Left colon (tissue), 2 donors: ENCODE results near the gene THRB. TPM values are rescaled to one million over a fixed set of nuclear protein-coding genes. Genes with fewer than 3 reads are reported as not detected.

ENCODE experiments used
- ATAC-seq: fragments of 200-7000 bp; cut with Tn5 transposase; one replicate; pipeline ENCODE4 v1.9.1; 2020; ENCODE audit warnings: mild to moderate bottlenecking, moderate library complexity
- DNase-seq, 2 donors: peaks; one replicate each; pipeline ENCODE4 v3.0.0-alpha.2; 2020
- intact Hi-C, 2 donors: fragments of 100-400 bp; cut with DNase I in 1 of 2; cut with micrococcal nuclease in 1 of 2; formaldehyde crosslinking; loops; one replicate each; pipeline versions ENCODE4 v1.11.2 to v1.14.0; 2022; cut with DNase I, micrococcal nuclease
- total RNA-seq, 2 donors: library from RNA; stranded (reverse); fragmentation: NEBNext Ultra II Directional; extraction: Animal tissue kit (Norgen Biotek cat#: 25700); gene quantifications; one replicate each; pipeline ENCODE4 v1.2.1, GENCODE V29; 2021
- donor health status: DM: no; HTN: no; CAD: no.
- donor health status: DM: yes; HTN: yes; CAD: no.

Gene THRB
- total RNA-seq, 2 donors from 2014 or later = 26.2 to 33.7 TPM

DNA sequence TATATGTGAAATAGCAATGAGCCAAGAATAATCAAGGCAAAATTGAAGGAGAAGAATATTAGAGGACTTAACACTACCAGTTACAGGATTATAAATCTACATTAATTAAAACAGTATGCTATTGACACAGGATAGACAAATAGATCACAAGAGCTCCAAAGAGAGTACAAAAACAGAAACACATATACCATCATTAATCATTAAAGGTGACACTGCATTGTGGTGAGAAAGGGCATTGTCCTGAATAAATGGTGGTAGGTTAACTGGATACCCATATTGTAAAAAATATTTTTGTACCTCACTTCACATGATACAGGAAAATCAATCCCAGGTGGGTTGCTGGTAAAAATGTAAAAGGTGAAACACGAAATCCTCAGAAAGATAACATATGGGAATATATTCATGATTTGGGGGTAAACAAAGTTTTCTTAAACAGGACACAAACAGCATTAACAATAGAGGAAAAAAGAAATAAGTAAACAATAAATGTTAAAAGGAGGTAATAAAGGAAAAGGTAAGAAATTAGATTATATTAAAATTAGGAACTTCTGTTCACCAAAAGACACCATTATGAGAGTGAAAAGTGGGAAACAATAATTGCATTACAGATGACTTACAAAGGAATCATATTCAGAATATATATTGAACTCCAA is 145.2 kb downstream of the THRB start:
- ATAC-seq (no peak), DNase-seq (no peak)
- intact Hi-C loops = no loop called here

GRCh38 chr3:24348348-24348747 is 146.3 kb downstream of the THRB start:
- intact Hi-C loops = no loop called here
- DNase-seq = no peak
- ATAC-seq = no peak

DNA sequence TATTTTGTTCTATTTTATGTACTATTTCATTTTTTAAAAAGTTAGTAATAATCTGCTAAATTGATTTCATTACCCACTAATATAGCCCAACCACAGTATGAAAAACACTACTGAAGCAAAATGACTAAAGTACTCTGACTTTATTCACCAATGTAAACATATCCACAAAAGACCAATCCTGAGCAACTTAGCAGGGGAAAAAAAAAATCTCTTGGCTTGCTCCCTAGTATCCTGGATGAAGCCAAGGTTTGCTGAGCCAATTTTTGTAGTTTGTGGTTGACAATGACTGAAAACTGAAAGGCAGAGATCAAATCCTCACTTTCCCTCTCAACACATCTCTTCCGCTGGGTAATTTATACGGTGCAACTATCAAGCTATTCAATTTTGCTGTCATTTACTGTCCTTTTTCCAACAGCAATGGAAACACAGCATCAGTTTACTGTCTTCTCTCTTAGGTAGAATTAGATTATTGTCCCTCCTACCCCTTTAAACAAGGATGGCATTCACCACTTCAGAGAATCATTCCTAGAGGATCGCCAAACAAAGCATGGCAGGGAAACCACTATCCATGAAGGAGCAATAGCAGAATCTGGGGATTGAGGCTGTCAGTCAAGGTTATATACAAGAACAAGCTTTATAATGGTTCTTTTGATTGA is 149.7 kb downstream of the THRB start:
- ATAC-seq (no peak), DNase-seq (no peak)
- intact Hi-C loops = no loop called here

DNA sequence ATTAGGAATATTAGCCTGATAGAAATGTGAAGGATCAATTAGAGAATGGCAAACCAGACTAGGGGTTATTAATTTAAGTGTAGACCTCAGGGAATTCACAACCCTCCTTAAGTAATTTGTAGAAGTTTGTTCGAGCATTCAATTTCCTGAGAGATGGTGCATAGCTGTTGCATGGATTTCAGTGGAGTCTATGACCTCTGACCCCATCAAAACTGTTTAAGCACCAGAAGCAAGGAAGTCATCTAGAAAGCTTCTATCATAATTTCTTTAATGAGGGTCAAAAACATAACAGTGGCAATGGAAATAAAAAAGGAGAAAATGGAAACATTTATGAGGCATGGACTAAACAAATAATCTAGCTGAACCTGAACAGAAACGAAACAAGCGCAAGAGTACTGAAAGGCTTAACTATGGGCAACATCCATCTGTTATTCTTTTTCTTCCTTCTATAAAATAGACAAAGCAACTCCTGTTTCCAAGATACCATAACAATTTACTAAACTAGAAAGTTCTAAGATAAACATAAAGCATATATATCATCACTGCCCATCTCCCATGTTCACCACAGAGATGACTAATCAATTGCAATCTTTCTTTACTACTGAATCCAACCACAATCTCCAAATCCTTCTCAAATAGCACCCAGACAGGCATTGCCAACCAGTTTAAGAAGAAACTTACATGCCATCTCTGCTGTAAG is 151.4 kb downstream of the THRB start:
- ATAC-seq = no peak
- intact Hi-C loops = no loop called here
- no peak for DNase-seq

DNA sequence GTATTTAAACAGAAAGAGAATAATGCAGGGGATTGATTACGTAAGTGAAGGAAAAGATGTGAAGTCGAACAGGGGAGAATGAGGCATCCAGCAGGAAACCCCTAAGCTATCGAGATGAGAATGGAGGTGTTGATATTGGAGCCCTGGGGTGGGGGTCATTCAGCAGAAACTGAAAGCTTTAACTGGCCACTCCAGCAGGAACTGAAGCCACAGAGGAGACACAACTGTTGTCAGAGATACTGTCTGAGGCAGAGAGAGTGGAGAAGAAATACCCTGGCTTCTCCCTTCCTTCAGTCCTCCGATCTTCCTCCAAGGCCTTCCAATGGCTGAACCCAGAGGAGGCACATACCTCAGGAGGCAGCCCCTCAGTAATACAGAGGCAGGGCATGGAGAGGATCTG is 152.4 kb downstream of the THRB start:
- intact Hi-C loops = no loop called here
- ATAC-seq (no peak), DNase-seq (no peak)

DNA sequence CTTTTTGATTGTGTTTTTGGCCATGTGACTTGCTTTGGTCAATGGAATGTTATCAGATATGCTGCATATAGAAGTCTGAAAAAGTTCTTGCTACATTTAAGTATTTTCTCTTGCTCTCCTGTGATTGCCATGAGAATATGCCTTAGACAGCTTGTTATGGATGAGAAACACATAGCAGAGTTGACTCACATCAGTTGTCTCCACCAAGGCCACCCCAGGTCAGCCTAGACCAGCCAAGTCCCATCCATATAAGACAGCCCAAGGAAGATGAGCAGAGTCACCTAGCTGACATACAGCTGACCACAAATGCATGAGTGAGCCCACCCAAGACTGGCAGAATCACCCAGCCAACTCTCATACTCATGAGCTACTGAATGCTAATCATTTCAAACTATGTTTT is 153.0 kb downstream of the THRB start:
- ATAC-seq (no peak), DNase-seq (no peak)
- intact Hi-C loops = no loop called here

GRCh38 chr3:24340966-24341365 is 153.7 kb downstream of the THRB start:
- ATAC-seq (no peak), DNase-seq (no peak)
- intact Hi-C loops = no loop called here

GRCh38 chr3:24340161-24340560 is 154.5 kb downstream of the THRB start:
- no peak for ATAC-seq
- DNase-seq = no peak
- intact Hi-C loops = no loop called here

- DNase-seq = no peak
- no peak for ATAC-seq
- intact Hi-C loops = no loop called here
Measured at GRCh38 chr3:24339266-24339825, 155.3 kb downstream of the THRB start.

- intact Hi-C loops = no loop called here
- peak; percentile 91 for ATAC-seq
Measured at GRCh38 chr3:24338409-24339130, 156.1 kb downstream of the THRB start.

DNA sequence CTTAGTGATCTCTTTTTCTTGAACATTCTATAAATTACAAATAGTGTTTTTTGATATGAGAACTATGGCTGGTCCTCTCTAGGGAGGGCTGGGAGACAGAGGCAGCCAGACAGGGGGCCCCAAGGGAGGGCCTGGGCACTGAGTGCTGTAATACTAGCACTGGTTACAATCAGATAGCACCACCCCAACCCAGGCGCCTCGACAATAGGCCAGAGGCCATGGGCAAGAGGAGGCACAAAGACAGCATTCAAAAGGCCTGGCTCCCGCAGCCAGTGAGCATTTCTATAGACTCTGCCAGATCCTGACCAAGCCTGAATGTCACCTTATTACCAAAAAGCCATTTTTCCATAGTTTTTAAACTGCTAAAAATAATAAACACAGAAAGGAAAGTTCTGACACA is 158.5 kb downstream of the THRB start:
- DNase-seq = no peak
- ATAC-seq = no peak
- intact Hi-C loops = no loop called here

More at GRCh38 chr3:24338409-24339130, 156.1 kb downstream of the THRB start:
- DNase-seq = no peak

DNA sequence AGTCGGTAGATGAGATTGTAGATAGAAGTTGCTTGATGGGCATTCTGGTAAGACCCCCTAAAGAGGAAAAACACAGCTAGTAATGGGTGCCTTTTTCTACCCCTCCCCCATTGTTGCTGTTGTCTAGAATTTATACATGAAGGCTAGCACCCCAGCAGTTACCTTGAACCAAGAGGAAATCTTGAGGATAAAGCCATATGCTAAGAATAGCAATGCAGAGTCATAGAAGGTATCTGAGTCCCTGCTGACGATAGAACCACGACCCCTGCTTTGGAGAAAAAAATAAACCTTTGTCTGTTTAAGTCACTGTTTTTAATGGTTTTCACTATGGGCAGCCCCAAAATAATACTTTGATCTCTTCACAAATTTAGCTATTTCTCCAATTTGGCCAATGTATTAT is 162.6 kb downstream of the THRB start:
- no peak for ATAC-seq
- DNase-seq = no peak
- intact Hi-C loops = no loop called here

GRCh38 chr3:24323272-24323671 is 171.4 kb downstream of the THRB start:
- DNase-seq (no peak), ATAC-seq (no peak)
- intact Hi-C loops = no loop called here

- ATAC-seq (no peak), DNase-seq (no peak)
- intact Hi-C loops = no loop called here
Measured at GRCh38 chr3:24320601-24321000, 174.0 kb downstream of the THRB start.

DNA sequence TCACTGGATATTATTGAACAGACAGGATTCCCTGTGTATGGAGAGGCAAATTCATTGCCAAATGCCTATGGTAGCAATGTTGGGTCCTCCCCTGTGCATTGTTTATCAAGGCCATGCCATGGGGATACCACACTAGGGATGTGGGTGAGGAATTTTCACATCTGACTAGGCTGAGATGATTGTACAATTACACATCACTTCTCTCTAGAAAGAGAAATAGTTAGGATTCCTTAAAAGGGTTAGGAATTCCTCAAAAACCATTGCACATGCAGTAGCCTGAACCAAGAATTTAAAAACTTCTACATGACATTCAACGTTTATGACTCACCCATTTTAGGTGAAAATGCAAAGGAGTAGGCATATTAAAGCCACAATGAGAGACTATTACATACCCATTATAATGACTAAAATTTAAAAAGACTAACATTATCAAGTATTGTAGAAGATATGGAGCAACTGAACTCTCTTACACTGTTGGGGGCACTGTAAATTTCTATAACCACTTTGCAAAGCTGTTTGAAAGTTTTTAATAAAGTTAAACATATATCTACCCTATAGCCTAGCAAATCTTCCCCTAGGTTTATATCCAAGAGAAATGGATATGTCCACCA is 175.9 kb downstream of the THRB start:
- ATAC-seq (no peak), DNase-seq (no peak)
- intact Hi-C loops = no loop called here

- intact Hi-C loops = no loop called here
- DNase-seq = peak; percentile 40 to 61
- ATAC-seq = peak; percentile 95
Measured at GRCh38 chr3:24316887-24317383, 177.7 kb downstream of the THRB start.

- intact Hi-C loops = no loop called here
- DNase-seq (no peak), ATAC-seq (no peak)
Measured at GRCh38 chr3:24315971-24316370, 178.7 kb downstream of the THRB start.

GRCh38 chr3:24315356-24315755 is 179.3 kb downstream of the THRB start:
- no peak for ATAC-seq
- intact Hi-C loops = no loop called here

GRCh38 chr3:24311881-24312280 is 182.8 kb downstream of the THRB start:
- ATAC-seq (peak; percentile 21), DNase-seq (peak in 1 of 2 donors; percentile 6)
- intact Hi-C loops = no loop called here

More at GRCh38 chr3:24315356-24315755, 179.3 kb downstream of the THRB start:
- no peak for DNase-seq
